ENCODE results near the gene MLEC. TPM values are rescaled to one million over a fixed set of nuclear protein-coding genes. Genes with fewer than 3 reads are reported as not detected.

The MLEC gene
- total RNA-seq, 1 donor from 2014 or later = 100 TPM

DNA sequence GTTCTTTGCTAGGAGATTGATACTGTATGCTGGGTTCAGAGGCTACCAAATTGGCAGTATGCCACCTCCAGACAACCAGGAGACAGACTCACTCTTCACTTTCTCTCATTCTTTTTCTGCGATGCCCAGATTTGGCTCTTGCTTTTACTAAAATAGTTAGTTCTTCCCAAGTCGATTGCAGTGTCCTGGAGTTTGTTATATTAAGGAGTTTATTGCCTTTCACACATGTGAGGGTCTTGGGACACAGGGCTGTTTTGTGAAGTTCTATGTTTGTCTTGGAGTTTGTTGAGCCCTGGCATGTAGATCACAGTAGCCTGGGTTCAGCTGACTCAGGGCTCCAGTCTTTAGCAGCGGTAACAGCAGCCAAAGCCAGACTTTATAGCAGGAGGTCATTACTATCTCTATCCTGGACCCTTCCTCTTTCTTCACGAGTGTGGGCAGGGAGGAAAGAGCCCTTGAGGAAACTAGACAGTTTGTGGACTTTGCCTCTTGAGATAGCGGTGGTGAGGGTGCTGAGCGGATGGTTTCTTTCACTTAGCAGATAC is 1.6 kb downstream of the MLEC start:
- Mint-ChIP-seq H3K4me1 (peaks cover 55% of the 10 kb centered on the region), H3K27ac (peak overlapping the region; percentile 6), H3K4me3 (peak overlapping the region; percentile 94), H3K36me3 (no peaks in the 10 kb centered on the region), H3K27me3 (ENCODE audit: insufficient read depth, low read depth) (peaks cover 7% of the 10 kb centered on the region), H3K9me3 (no peaks in the 10 kb centered on the region)
- Histone ChIP-seq H3K4me2 (peak overlapping the region; percentile 99), H4K20me1 (ENCODE audit: low read depth) (peaks cover 62% of the 10 kb centered on the region), H3K36me3 (no peaks in the 10 kb centered on the region), H3K79me2 (ENCODE audit: low read depth) (peaks cover 63% of the 10 kb centered on the region), H3K4me3 (peak overlapping the region; percentile 91), H3K27me3 (no peaks in the 10 kb centered on the region), H3K9me3 (ENCODE audit: low read depth) (no peaks in the 10 kb centered on the region), H2AFZ (replicated peaks) (no peak overlapping the region), H3K4me1 (peaks cover 27% of the 10 kb centered on the region), H3F3A (ENCODE audit: low read depth) (peaks cover 33% of the 10 kb centered on the region), H3K9ac (peak overlapping the region; percentile 75), H3K27ac (no peak overlapping the region)
- TF ChIP-seq EZH2 (IDR thresholded peaks at IDR 0.05) = no peak
- DNase-seq (ENCODE audit: low spot score) = no peak

DNA sequence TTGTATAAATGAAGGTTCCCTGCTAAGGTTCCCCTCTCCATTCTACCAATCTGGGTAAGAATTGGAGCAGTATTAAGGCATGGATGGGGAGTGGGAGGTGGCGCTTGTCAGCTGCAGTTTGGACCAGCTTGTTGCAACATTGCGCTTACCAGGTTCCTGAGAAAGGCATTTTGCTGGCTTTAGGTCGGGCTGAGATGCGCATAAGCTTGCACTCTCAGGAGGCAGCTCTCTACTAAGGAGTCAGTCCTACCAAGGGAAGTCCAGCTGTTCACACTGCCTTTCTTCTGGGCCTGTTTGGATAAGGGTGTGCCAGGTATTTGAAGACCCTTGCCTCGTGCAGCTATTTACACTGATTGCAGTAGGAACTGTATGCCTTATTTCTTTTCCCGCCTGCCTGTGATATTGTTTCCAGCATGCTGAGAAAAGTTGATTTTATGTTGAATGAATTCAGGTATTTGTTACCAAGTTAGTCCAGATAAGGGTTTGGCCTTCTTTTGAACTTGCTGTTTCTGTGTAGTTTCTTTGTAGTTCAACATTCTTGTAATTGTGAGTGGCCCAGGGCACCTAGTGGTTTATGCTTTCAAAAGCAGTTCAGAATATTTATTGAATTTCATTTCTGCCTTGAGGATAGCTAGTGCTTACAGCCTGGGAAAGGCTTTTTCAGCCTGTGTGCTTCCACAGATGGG is 2.6 kb downstream of the MLEC start:
- peaks cover 71% of the 10 kb centered on the region for H4K20me1 ChIP-seq (ENCODE audit: low read depth)
- H3K4me1 Mint-ChIP-seq = peaks cover 65% of the 10 kb centered on the region
- DNase-seq (ENCODE audit: low spot score) = no peak

DNA sequence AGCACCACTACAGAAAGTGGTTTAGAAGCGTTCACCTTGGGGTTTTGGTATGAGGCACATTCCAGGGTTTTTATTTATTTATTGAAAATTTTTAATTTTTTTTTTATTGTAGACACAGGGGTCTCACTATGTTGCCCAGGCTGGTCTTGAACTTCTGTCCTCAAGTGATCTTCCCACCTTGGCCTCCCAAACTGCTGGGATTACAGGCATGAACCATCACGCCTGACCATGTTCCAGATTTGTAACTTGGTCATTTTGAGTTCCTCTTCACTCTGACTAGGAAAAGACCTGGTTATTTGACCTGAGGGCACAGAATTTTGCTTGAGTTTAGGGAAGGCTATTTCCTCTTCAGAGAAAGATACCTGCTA is 3.1 kb downstream of the MLEC start:
- DNase-seq (ENCODE audit: low spot score) = no peak
- Mint-ChIP-seq H3K27ac (no peak overlapping the region), H3K36me3 (peaks cover 7% of the 10 kb centered on the region), H3K4me3 (no peak overlapping the region), H3K4me1 (peaks cover 70% of the 10 kb centered on the region), H3K9me3 (no peaks in the 10 kb centered on the region), H3K27me3 (ENCODE audit: insufficient read depth, low read depth) (peaks cover 13% of the 10 kb centered on the region)
- H3K4me1 ChIP-seq = peaks cover 37% of the 10 kb centered on the region
- peaks cover 77% of the 10 kb centered on the region for H4K20me1 ChIP-seq (ENCODE audit: low read depth)
- no peaks in the 10 kb centered on the region for H3K9me3 ChIP-seq (ENCODE audit: low read depth)
- no peak for TF ChIP-seq EZH2 (IDR thresholded peaks at IDR 0.05)
- TF ChIP-seq, protein P1, sequence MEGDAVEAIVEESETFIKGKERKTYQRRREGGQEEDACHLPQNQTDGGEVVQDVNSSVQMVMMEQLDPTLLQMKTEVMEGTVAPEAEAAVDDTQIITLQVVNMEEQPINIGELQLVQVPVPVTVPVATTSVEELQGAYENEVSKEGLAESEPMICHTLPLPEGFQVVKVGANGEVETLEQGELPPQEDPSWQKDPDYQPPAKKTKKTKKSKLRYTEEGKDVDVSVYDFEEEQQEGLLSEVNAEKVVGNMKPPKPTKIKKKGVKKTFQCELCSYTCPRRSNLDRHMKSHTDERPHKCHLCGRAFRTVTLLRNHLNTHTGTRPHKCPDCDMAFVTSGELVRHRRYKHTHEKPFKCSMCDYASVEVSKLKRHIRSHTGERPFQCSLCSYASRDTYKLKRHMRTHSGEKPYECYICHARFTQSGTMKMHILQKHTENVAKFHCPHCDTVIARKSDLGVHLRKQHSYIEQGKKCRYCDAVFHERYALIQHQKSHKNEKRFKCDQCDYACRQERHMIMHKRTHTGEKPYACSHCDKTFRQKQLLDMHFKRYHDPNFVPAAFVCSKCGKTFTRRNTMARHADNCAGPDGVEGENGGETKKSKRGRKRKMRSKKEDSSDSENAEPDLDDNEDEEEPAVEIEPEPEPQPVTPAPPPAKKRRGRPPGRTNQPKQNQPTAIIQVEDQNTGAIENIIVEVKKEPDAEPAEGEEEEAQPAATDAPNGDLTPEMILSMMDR (IDR thresholded peaks at IDR 0.05) = no peak
- no peak for TF ChIP-seq EZH2phosphoT487 (IDR thresholded peaks at IDR 0.05)
- H3K4me2 ChIP-seq = no peak overlapping the region
- no peak overlapping the region for H3K27ac ChIP-seq
- no peaks in the 10 kb centered on the region for H3K27me3 ChIP-seq
- H3F3A ChIP-seq (ENCODE audit: low read depth) = peaks cover 33% of the 10 kb centered on the region
- H3K4me3 ChIP-seq = no peak overlapping the region
- H3K79me2 ChIP-seq (ENCODE audit: low read depth) = peaks cover 63% of the 10 kb centered on the region
- no peaks in the 10 kb centered on the region for H3K36me3 ChIP-seq
- H3K9ac ChIP-seq = no peak overlapping the region
- H2AFZ ChIP-seq (replicated peaks) = no peak overlapping the region

More for the DNA sequence above, 2.6 kb downstream of the MLEC start:
- TF ChIP-seq, protein P1 (IDR thresholded peaks at IDR 0.05) = no peak
- TF ChIP-seq EZH2phosphoT487 (IDR thresholded peaks at IDR 0.05) (no peak), EZH2 (IDR thresholded peaks at IDR 0.05) (no peak)
- no peak overlapping the region for H2AFZ ChIP-seq (replicated peaks)
- no peaks in the 10 kb centered on the region for H3K27me3 ChIP-seq
- H3K27ac ChIP-seq = no peak overlapping the region
- peaks cover 63% of the 10 kb centered on the region for H3K79me2 ChIP-seq (ENCODE audit: low read depth)
- H3F3A ChIP-seq (ENCODE audit: low read depth) = peaks cover 38% of the 10 kb centered on the region
- H3K9ac ChIP-seq = no peak overlapping the region
- H3K9me3 ChIP-seq (ENCODE audit: low read depth) = no peaks in the 10 kb centered on the region
- no peak overlapping the region for H3K27ac Mint-ChIP-seq
- H3K4me3 Mint-ChIP-seq = peak overlapping the region; percentile 94
- H3K36me3 Mint-ChIP-seq = peaks cover 2% of the 10 kb centered on the region
- peak overlapping the region; percentile 91 for H3K4me3 ChIP-seq
- H3K9me3 Mint-ChIP-seq = no peaks in the 10 kb centered on the region
- H3K27me3 Mint-ChIP-seq (ENCODE audit: insufficient read depth, low read depth) = peaks cover 11% of the 10 kb centered on the region
- peaks cover 36% of the 10 kb centered on the region for H3K4me1 ChIP-seq
- H3K36me3 ChIP-seq = no peaks in the 10 kb centered on the region
- H3K4me2 ChIP-seq = peak overlapping the region; percentile 99

DNA sequence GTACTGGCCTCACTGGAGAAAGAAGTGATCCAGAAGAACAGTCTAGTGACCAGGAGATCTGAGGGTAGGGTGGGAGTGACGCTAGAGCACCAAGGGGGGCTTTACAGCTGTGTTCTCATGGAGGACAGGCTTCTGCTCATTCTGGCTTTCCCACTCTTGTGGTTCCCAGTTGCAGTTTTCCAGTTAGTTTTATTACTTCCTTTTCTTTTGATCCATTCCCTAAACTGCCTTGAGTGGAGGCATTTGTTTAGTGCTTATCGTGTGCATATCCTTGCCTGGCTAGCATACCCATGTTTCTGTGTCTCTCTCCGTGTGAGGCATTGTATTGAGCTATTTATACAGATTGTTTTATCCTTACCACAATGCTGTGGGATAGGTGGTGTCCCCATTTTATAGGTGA is 4.0 kb downstream of the MLEC start:
- Histone ChIP-seq H4K20me1 (ENCODE audit: low read depth) (peaks cover 86% of the 10 kb centered on the region), H3K4me2 (no peak overlapping the region), H3K4me1 (peaks cover 37% of the 10 kb centered on the region), H3K27ac (no peak overlapping the region), H3K27me3 (no peaks in the 10 kb centered on the region), H3K9me3 (ENCODE audit: low read depth) (no peaks in the 10 kb centered on the region), H3K4me3 (no peak overlapping the region), H3K79me2 (ENCODE audit: low read depth) (peaks cover 63% of the 10 kb centered on the region), H3K36me3 (no peaks in the 10 kb centered on the region), H3K9ac (no peak overlapping the region), H3F3A (ENCODE audit: low read depth) (peaks cover 27% of the 10 kb centered on the region), H2AFZ (replicated peaks) (no peak overlapping the region)
- TF ChIP-seq EZH2 (IDR thresholded peaks at IDR 0.05) = no peak
- no peak for TF ChIP-seq EZH2phosphoT487 (IDR thresholded peaks at IDR 0.05)
- Mint-ChIP-seq H3K36me3 (peaks cover 15% of the 10 kb centered on the region), H3K27ac (no peak overlapping the region), H3K9me3 (no peaks in the 10 kb centered on the region), H3K4me3 (no peak overlapping the region), H3K4me1 (peaks cover 71% of the 10 kb centered on the region), H3K27me3 (ENCODE audit: insufficient read depth, low read depth) (peaks cover 18% of the 10 kb centered on the region)
- DNase-seq (ENCODE audit: low spot score) = no peak

All from neural progenitor cell (in vitro differentiated cells).